MM.1S (cell line): ENCODE results near the gene JAKMIP2.

Experiments used
- DNase-seq: peaks from one replicate; pipeline ENCODE4 v3.0.0-alpha.2; 2015
- H2AFZ ChIP-seq: fragments of 300-600 bp; sonication (generic); 2 replicates; pipeline ENCODE4 v1.6.0; 2016; ENCODE audit warnings: antibody characterized with exemption, low read length
- H3F3A ChIP-seq: fragments of 300-600 bp; sonication (generic); 2 replicates; pipeline ENCODE4 v1.6.1; 2016; ENCODE audit warnings: mild to moderate bottlenecking, antibody characterized with exemption, low read length, moderate library complexity, mixed read lengths; ENCODE audit not compliant: insufficient read depth
- H3K27ac ChIP-seq: fragments of 300-600 bp; sonication (generic); 2 replicates; pipeline ENCODE4 v1.5.1; 2016; ENCODE audit warnings: mild to moderate bottlenecking, low read length
- H3K27me3 ChIP-seq: fragments of 300-600 bp; sonication (generic); replicated peaks from 2 replicates; pipeline ENCODE4 v1.6.0; 2016; ENCODE audit warnings: low read length; ENCODE audit not compliant: insufficient read depth
- H3K36me3 ChIP-seq: fragments of 300-600 bp; sonication (generic); replicated peaks from 2 replicates; pipeline ENCODE4 v1.6.1; 2016; ENCODE audit warnings: mild to moderate bottlenecking, low read length, mixed read lengths; ENCODE audit not compliant: insufficient read depth
- H3K4me1 ChIP-seq: fragments of 300-600 bp; sonication (generic); 2 replicates; pipeline ENCODE4 v1.6.1; 2016; ENCODE audit warnings: low read length, mixed read lengths
- H3K4me2 ChIP-seq: fragments of 300-600 bp; sonication (generic); 2 replicates; pipeline ENCODE4 v1.6.0; 2016; ENCODE audit warnings: low read depth, low read length
- H3K4me3 ChIP-seq: fragments of 300-600 bp; sonication (generic); 2 replicates; pipeline ENCODE4 v1.5.1; 2016; ENCODE audit warnings: low read length, mixed read lengths
- H3K79me2 ChIP-seq: fragments of 300-600 bp; sonication (generic); 2 replicates; pipeline ENCODE4 v1.6.1; 2016; ENCODE audit warnings: mixed run types, low read length, mixed read lengths
- H3K9ac ChIP-seq: fragments of 300-600 bp; sonication (generic); 2 replicates; pipeline ENCODE4 v1.6.1; 2016; ENCODE audit warnings: low read length, mixed read lengths
- H3K9me2 ChIP-seq: fragments of 300-600 bp; sonication (generic); replicated peaks from 2 replicates; pipeline ENCODE4 v1.6.1; 2016; ENCODE audit warnings: mild to moderate bottlenecking, low read length, mixed read lengths; ENCODE audit not compliant: insufficient read depth
- H3K9me3 ChIP-seq: fragments of 300-600 bp; sonication (generic); replicated peaks from 2 replicates; pipeline ENCODE4 v1.6.1; 2016; ENCODE audit warnings: mild to moderate bottlenecking, low read length, mixed read lengths; ENCODE audit not compliant: insufficient read depth
- H4K20me1 ChIP-seq: fragments of 300-600 bp; sonication (generic); 2 replicates; pipeline ENCODE4 v1.6.1; 2016; ENCODE audit warnings: mild to moderate bottlenecking, low read length, moderate library complexity, mixed read lengths; ENCODE audit not compliant: insufficient read depth
- EZH2 ChIP-seq: fragments of 300-600 bp; sonication (generic); optimal IDR thresholded peaks from 2 replicates; pipeline ENCODE3; 2017; ENCODE audit warnings: low read depth, mild to moderate bottlenecking, antibody characterized with exemption, low read length, mixed read lengths
- EZH2phosphoT487 ChIP-seq: fragments of 300-600 bp; sonication (generic); IDR thresholded peaks from 2 replicates; pipeline ENCODE4 v1.6.1; 2018; ENCODE audit warnings: antibody characterized with exemption, low read length
- TF ChIP-seq, protein P1 (sequence below): fragments of 300-600 bp; sonication (generic); IDR thresholded peaks from 2 replicates; pipeline ENCODE4 v1.5.1; 2016; ENCODE audit warnings: antibody characterized with exemption, low read length, mixed read lengths

The JAKMIP2 gene

DNA sequence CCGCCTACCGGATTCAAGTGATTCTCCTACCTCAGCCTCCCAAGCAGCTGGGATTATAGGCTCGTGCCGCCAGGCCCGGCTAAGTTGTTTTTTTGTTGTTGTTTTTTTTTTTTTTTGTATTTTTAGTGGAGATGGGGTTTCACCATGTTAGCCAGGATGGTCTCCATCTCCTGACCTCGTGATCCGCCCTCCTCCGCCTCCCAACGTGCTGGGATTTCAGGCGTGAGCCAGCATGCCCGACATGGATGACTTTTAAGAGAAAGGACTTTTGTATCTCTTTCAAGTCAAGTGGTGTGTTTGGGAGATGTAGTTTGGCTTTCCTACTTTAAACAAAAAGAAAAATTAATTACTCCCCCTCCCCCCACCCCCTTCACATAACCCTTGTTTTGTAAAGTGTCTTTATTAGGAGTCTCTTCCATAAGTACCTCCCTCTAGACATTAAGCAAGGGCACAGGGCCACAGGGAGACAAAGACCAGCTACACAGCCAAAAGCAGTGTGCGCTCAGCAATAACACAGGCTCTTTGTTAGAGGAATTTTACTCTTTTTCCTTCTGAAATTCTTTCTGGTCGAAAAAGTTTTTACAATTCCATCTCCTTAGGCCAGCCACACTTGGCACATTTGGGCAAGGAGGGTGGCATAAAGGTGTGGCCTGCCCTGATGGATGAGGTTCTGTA lies 31.2 kb downstream of the JAKMIP2 start:
- Histone ChIP-seq H3K4me1 (no peaks in the 10 kb centered on the region; the same call in 1 of the 2 replicates), H3K9me3 (no peaks in the 10 kb centered on the region), H3K9ac (no peak overlapping the region), H2AFZ (no peak overlapping the region), H3K27ac (no peak overlapping the region), H3F3A (no peaks in the 10 kb centered on the region), H3K4me3 (no peak overlapping the region), H3K4me2 (no peak overlapping the region), H3K27me3 (no peaks in the 10 kb centered on the region), H3K79me2 (peaks cover 55% of the 10 kb centered on the region), H3K9me2 (no peaks in the 10 kb centered on the region), H4K20me1 (no peaks in the 10 kb centered on the region), H3K36me3 (no peaks in the 10 kb centered on the region)
- TF ChIP-seq EZH2 = no peak
- TF ChIP-seq EZH2phosphoT487 = no peak
- TF ChIP-seq, protein P1, sequence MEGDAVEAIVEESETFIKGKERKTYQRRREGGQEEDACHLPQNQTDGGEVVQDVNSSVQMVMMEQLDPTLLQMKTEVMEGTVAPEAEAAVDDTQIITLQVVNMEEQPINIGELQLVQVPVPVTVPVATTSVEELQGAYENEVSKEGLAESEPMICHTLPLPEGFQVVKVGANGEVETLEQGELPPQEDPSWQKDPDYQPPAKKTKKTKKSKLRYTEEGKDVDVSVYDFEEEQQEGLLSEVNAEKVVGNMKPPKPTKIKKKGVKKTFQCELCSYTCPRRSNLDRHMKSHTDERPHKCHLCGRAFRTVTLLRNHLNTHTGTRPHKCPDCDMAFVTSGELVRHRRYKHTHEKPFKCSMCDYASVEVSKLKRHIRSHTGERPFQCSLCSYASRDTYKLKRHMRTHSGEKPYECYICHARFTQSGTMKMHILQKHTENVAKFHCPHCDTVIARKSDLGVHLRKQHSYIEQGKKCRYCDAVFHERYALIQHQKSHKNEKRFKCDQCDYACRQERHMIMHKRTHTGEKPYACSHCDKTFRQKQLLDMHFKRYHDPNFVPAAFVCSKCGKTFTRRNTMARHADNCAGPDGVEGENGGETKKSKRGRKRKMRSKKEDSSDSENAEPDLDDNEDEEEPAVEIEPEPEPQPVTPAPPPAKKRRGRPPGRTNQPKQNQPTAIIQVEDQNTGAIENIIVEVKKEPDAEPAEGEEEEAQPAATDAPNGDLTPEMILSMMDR = no peak
- DNase-seq = no peak

GRCh38 chr5:147750065-147750464 lies 32.5 kb downstream of the JAKMIP2 start:
- TF ChIP-seq EZH2 = no peak
- TF ChIP-seq, protein P1 = no peak
- no peak for TF ChIP-seq EZH2phosphoT487
- H2AFZ ChIP-seq = no peak overlapping the region
- no peaks in the 10 kb centered on the region for H3K36me3 ChIP-seq
- no peak overlapping the region for H3K27ac ChIP-seq
- no peaks in the 10 kb centered on the region for H3F3A ChIP-seq
- no peak overlapping the region for H3K9ac ChIP-seq
- no peak for DNase-seq
- no peaks in the 10 kb centered on the region for H3K9me3 ChIP-seq
- no peaks in the 10 kb centered on the region for H4K20me1 ChIP-seq
- no peaks in the 10 kb centered on the region for H3K9me2 ChIP-seq
- H3K4me3 ChIP-seq = no peak overlapping the region
- no peaks in the 10 kb centered on the region for H3K27me3 ChIP-seq
- peaks cover 48% of the 10 kb centered on the region for H3K79me2 ChIP-seq
- H3K4me2 ChIP-seq = no peak overlapping the region
- H3K4me1 ChIP-seq = no peaks in the 10 kb centered on the region

- no peak overlapping the region for H3K4me3 ChIP-seq
- H3K9me2 ChIP-seq = no peaks in the 10 kb centered on the region
- no peaks in the 10 kb centered on the region for H3K4me1 ChIP-seq
- no peak for DNase-seq
- no peaks in the 10 kb centered on the region for H3K36me3 ChIP-seq
- no peak overlapping the region for H3K4me2 ChIP-seq
- H3K9ac ChIP-seq = no peak overlapping the region
- no peak for TF ChIP-seq EZH2
- TF ChIP-seq EZH2phosphoT487 = no peak
- TF ChIP-seq, protein P1 = no peak
- no peaks in the 10 kb centered on the region for H3K9me3 ChIP-seq
- no peaks in the 10 kb centered on the region for H3K27me3 ChIP-seq
- H3F3A ChIP-seq = no peaks in the 10 kb centered on the region
- no peaks in the 10 kb centered on the region for H4K20me1 ChIP-seq
- no peak overlapping the region for H3K27ac ChIP-seq
- peaks cover 40% of the 10 kb centered on the region for H3K79me2 ChIP-seq
- no peak overlapping the region for H2AFZ ChIP-seq
These were observed 33.9 kb downstream of the JAKMIP2 start for GRCh38 chr5:147748590-147748989.
